Endothelial cell of hepatic sinusoid (primary cell): ENCODE data around the gene KLKB1.
"Not testable (repeated sequence)": the region's sequence is repeated elsewhere in the genome, so short reads cannot be mapped to it uniquely, and the experiment has no call there.

Experiments
- in situ Hi-C: cut with HindIII; loops from 2 replicates; pipeline ENCODE4 v1.10.0; 2017; ENCODE audit warnings: low sequenced_read_pairs

The KLKB1 gene

GRCh38 chr4:186264660-186265059 is 37.4 kb downstream of the KLKB1 start:
- in situ Hi-C loops, result no loop called here

- in situ Hi-C loops, result not testable (repeated sequence)
These were observed 37.9 kb downstream of the KLKB1 start for GRCh38 chr4:186265250-186265649.

- in situ Hi-C loops, result no loop called here
These were observed 38.7 kb downstream of the KLKB1 start, which contains the start of gene F11 for GRCh38 chr4:186265683-186266652. TSS of gene F11 (plus strand) at chr4:186266189. CDS start at chr4:186267137, 948 bp downstream.

GRCh38 chr4:186266729-186267456 is 39.6 kb downstream of the KLKB1 start:
- in situ Hi-C loops, result no loop called here

- in situ Hi-C loops, result no loop called here
These were observed 43.9 kb downstream of the KLKB1 start for GRCh38 chr4:186271081-186271678.

GRCh38 chr4:186272699-186273391 is 45.5 kb downstream of the KLKB1 start:
- in situ Hi-C loops, result no loop called here

- in situ Hi-C loops, result not testable (repeated sequence)
These were observed 46.1 kb downstream of the KLKB1 start for GRCh38 chr4:186273392-186273789.

- in situ Hi-C loops, result no loop called here
These were observed 56.0 kb downstream of the KLKB1 start for GRCh38 chr4:186283311-186283710.

- in situ Hi-C loops, result no loop called here
These were observed 57.8 kb downstream of the KLKB1 start for GRCh38 chr4:186285147-186285546.

GRCh38 chr4:186286581-186286980 is 59.3 kb downstream of the KLKB1 start:
- in situ Hi-C loops, result no loop called here

- in situ Hi-C loops, result no loop called here
These were observed 64.1 kb downstream of the KLKB1 start for GRCh38 chr4:186291256-186291890.

- in situ Hi-C loops, result no loop called here
These were observed 66.9 kb downstream of the KLKB1 start for GRCh38 chr4:186294160-186294559.

- in situ Hi-C loops, result loop anchor here (5.0 kb wide), 1 partner anchor 291 kb away; no protein-coding TSS in a partner anchor
These were observed 69.2 kb downstream of the KLKB1 start for GRCh38 chr4:186296481-186296880.

GRCh38 chr4:186297013-186297645 is 69.8 kb downstream of the KLKB1 start:
- in situ Hi-C loops, result loop anchor here (5.0 kb wide), 1 partner anchor 290 kb away; no protein-coding TSS in a partner anchor

- in situ Hi-C loops, result loop anchor here (5.0 kb wide), 1 partner anchor 289 kb away; no protein-coding TSS in a partner anchor
These were observed 70.8 kb downstream of the KLKB1 start for GRCh38 chr4:186298031-186298647.

GRCh38 chr4:186299291-186299690 is 72.0 kb downstream of the KLKB1 start:
- in situ Hi-C loops, result loop anchor here (5.0 kb wide), 1 partner anchor 288 kb away; no protein-coding TSS in a partner anchor

GRCh38 chr4:186300659-186301390 is 73.5 kb downstream of the KLKB1 start:
- in situ Hi-C loops, result no loop called here

GRCh38 chr4:186304216-186304615 is 76.9 kb downstream of the KLKB1 start:
- in situ Hi-C loops, result no loop called here
